Measurements from ENCODE around the gene KIAA2012.

Gene KIAA2012

DNA sequence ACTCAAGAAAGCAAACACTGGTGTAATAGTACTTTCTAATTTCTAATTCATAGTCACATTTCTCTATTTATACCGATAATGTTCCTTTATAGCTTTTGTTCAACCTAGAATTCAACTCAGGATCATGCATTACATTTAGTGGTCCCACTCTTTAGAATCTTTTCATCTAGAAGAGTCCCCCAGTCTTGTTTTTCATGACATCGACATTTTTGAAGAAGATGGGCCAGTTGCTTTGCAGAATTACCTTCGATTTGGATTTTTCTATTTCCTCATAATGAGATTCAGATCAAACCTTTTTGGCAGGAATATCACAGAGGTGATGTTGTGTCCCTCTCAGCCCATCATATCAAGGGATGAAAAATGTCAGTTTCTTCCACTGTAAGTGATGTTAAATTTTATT is 35.3 kb downstream of the KIAA2012 start:
- Histone ChIP-seq H3K4me3 (ENCODE audit: low read length) (no peak overlapping the region), H3K9me3 (ENCODE audit: control insufficient read depth, low read length) (no peaks in the 10 kb centered on the region), H3K4me1 (ENCODE audit: control insufficient read depth, insufficient read depth, low read length) (peaks cover 21% of the 10 kb centered on the region), H3K9ac (ENCODE audit: low read length) (no peak overlapping the region), H3K27me3 (replicated peaks; ENCODE audit: control insufficient read depth, insufficient read depth, low read length) (peaks cover 7% of the 10 kb centered on the region), H3K36me3 (ENCODE audit: control insufficient read depth, insufficient read depth, low read length, severe bottlenecking) (no peaks in the 10 kb centered on the region)
- no peak for DNase-seq (ENCODE audit: low read depth)

DNA sequence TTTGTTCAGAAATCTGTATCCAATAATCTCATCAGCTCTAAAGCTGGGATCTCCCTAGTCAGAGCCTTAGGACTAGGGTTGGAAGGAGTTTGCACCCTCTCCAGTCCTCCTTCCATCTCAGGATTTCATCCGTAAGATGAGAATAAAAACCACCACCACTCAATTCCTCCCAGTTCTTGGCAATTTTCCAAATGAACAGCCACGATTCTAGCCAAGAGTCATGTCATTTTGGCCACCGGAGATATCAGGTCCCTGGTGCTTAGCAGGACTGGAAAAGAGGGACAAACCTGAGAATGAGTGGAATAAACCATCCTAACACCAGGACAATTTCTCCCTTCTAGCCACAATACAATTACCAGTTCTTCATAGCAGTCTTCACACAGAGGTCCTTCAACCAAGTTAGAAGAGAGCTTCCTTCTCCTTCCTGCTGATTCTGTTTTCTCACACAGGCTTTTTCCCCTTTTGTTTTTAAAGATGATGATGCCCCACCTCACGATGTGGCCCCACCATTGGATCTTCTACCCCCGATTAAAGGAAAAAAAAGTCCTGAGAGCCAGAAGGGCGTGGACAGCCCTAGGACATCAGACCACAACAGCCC is 36.2 kb downstream of the KIAA2012 start:
- H3K9ac ChIP-seq (ENCODE audit: low read length) = no peak overlapping the region
- DNase-seq (ENCODE audit: low read depth) = no peak

DNA sequence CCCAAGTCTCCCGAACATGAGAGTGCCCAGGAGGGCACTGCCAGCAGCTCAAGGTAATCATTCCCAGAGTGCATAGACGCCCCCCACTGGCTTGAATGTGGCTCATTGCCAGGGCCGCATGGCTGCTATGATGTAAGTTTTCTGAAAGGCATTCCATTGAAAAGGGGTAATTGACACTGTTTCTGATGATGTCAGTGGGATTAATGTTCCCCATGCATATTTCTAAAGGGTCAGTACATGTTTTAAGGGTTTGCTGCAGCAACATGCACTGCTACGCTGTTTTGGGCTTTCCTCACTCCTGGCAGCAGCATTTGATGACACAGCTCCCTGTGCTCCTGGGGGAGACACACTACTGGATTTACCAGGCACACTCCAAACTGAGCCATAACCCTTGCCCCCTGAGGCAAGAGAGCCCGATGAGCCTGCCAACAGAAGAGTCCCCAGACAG is 36.7 kb downstream of the KIAA2012 start:
- Histone ChIP-seq H3K36me3 (ENCODE audit: control insufficient read depth, insufficient read depth, low read length, severe bottlenecking) (no peaks in the 10 kb centered on the region), H3K4me1 (ENCODE audit: control insufficient read depth, insufficient read depth, low read length) (peaks cover 35% of the 10 kb centered on the region), H3K9me3 (ENCODE audit: control insufficient read depth, low read length) (no peaks in the 10 kb centered on the region), H3K9ac (ENCODE audit: low read length) (no peak overlapping the region), H3K4me3 (ENCODE audit: low read length) (peak overlapping the region; percentile 20), H3K27me3 (replicated peaks; ENCODE audit: control insufficient read depth, insufficient read depth, low read length) (peaks cover 7% of the 10 kb centered on the region)
- DNase-seq (ENCODE audit: low read depth) = peak; percentile 33

More for the DNA sequence above, 36.2 kb downstream of the KIAA2012 start:
- H3K36me3 ChIP-seq (ENCODE audit: control insufficient read depth, insufficient read depth, low read length, severe bottlenecking) = no peaks in the 10 kb centered on the region
- no peaks in the 10 kb centered on the region for H3K9me3 ChIP-seq (ENCODE audit: control insufficient read depth, low read length)
- H3K27me3 ChIP-seq (replicated peaks; ENCODE audit: control insufficient read depth, insufficient read depth, low read length) = peaks cover 7% of the 10 kb centered on the region
- H3K4me3 ChIP-seq (ENCODE audit: low read length) = peak overlapping the region; percentile 20
- peaks cover 30% of the 10 kb centered on the region for H3K4me1 ChIP-seq (ENCODE audit: control insufficient read depth, insufficient read depth, low read length)

DNA sequence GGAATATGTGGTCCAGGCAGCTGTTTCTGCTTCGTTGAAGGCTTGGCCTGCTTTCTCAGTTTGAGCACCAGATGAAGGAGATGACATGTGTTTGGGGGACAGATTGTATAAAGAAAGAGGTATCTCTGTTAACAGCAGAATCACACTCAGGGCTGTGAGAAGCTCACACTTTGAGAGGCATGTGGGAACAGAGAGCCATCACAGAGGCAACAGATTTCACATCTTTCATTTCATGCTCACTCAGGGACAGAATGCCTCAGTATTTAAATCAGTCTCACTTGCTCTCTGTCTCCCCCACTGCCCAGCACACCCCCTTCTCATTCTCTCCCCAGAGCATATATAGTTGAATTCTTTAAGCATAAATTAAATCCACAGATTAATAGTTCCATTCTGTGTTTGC is 37.4 kb downstream of the KIAA2012 start:
- peaks cover 42% of the 10 kb centered on the region for H3K4me1 ChIP-seq (ENCODE audit: control insufficient read depth, insufficient read depth, low read length)
- H3K9ac ChIP-seq (ENCODE audit: low read length) = no peak overlapping the region
- no peaks in the 10 kb centered on the region for H3K36me3 ChIP-seq (ENCODE audit: control insufficient read depth, insufficient read depth, low read length, severe bottlenecking)
- peaks cover 4% of the 10 kb centered on the region for H3K27me3 ChIP-seq (replicated peaks; ENCODE audit: control insufficient read depth, insufficient read depth, low read length)
- no peak overlapping the region for H3K4me3 ChIP-seq (ENCODE audit: low read length)
- DNase-seq (ENCODE audit: low read depth) = no peak
- H3K9me3 ChIP-seq (ENCODE audit: control insufficient read depth, low read length) = no peaks in the 10 kb centered on the region

DNA sequence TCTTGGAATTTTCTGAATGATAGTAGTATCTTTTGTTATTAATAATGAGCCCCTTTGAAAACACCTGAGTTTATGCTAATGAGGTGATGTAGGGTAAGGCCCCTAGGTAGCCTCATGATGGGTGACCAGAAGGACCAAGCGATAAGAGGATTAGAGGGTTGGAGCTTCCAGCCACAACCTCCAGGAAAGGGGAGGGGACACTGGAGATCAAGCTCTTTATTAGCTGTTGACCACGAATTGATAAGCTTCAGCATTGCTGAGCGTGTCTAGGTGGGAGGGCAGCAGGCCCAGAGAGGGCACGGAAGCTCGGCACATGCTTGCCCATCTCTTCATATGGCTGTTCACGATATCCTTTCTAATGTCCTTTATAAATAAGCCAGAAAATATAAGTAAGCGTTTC is 39.0 kb downstream of the KIAA2012 start:
- Histone ChIP-seq H3K9me3 (ENCODE audit: control insufficient read depth, low read length) (peaks cover 4% of the 10 kb centered on the region), H3K4me1 (ENCODE audit: control insufficient read depth, insufficient read depth, low read length) (peaks cover 53% of the 10 kb centered on the region), H3K36me3 (ENCODE audit: control insufficient read depth, insufficient read depth, low read length, severe bottlenecking) (no peaks in the 10 kb centered on the region), H3K4me3 (ENCODE audit: low read length) (no peak overlapping the region), H3K9ac (ENCODE audit: low read length) (no peak overlapping the region), H3K27me3 (replicated peaks; ENCODE audit: control insufficient read depth, insufficient read depth, low read length) (no peaks in the 10 kb centered on the region)
- no peak for DNase-seq (ENCODE audit: low read depth)

DNA sequence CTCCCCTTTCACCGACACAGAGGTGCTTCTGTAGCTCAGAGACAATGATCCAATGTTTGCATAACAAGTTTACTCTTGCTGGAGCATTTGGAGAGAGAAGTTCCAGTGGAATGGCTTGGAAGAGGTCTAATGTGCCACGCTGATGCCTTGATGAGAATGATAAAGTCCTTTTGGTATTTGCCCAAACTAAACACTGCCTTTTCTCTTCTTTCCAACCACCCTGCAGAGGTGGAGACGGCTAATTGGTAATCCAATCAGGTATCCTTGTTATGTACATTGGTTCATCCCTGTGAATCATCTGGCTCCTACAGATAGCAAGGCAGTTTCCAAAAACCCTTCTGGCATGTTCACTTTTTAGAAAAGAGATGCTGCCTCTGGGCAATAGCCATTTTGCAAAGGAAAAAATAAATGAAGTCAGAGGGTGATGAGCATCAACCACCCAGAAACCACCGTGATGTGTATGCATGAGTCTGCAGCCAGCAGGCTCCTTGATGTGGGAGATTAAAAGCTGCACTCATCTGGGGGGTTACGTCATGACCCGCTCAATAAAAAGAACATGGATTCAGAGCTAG is 40.6 kb downstream of the KIAA2012 start:
- Histone ChIP-seq H3K4me3 (ENCODE audit: low read length) (no peak overlapping the region), H3K27me3 (replicated peaks; ENCODE audit: control insufficient read depth, insufficient read depth, low read length) (no peaks in the 10 kb centered on the region), H3K36me3 (ENCODE audit: control insufficient read depth, insufficient read depth, low read length, severe bottlenecking) (no peaks in the 10 kb centered on the region), H3K9me3 (ENCODE audit: control insufficient read depth, low read length) (peaks cover 5% of the 10 kb centered on the region), H3K4me1 (ENCODE audit: control insufficient read depth, insufficient read depth, low read length) (peaks cover 53% of the 10 kb centered on the region), H3K9ac (ENCODE audit: low read length) (no peak overlapping the region)
- DNase-seq (ENCODE audit: low read depth) = peak; percentile 60

DNA sequence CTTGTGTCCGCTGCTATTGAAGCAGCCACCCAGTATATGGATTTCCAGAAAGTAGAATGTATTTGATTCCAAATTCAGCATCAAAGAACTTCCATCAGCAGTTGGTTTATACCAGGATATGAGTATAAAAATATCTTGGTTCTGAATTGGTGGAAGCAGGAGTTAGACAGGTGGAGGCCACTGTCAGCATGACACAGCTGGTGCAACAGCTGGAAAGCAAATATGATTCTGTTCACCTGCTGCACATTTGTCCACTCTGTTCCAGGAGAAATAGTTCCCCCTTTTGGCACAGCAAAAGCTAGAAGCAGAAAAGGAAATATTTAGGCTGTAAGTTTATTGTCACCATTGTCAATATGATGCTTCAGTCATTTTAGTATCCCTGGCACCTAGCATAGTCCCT is 41.2 kb downstream of the KIAA2012 start:
- Histone ChIP-seq H3K4me1 (ENCODE audit: control insufficient read depth, insufficient read depth, low read length) (peaks cover 50% of the 10 kb centered on the region), H3K9ac (ENCODE audit: low read length) (no peak overlapping the region), H3K36me3 (ENCODE audit: control insufficient read depth, insufficient read depth, low read length, severe bottlenecking) (no peaks in the 10 kb centered on the region), H3K27me3 (replicated peaks; ENCODE audit: control insufficient read depth, insufficient read depth, low read length) (no peaks in the 10 kb centered on the region), H3K4me3 (ENCODE audit: low read length) (no peak overlapping the region), H3K9me3 (ENCODE audit: control insufficient read depth, low read length) (peaks cover 5% of the 10 kb centered on the region)
- no peak for DNase-seq (ENCODE audit: low read depth)

DNA sequence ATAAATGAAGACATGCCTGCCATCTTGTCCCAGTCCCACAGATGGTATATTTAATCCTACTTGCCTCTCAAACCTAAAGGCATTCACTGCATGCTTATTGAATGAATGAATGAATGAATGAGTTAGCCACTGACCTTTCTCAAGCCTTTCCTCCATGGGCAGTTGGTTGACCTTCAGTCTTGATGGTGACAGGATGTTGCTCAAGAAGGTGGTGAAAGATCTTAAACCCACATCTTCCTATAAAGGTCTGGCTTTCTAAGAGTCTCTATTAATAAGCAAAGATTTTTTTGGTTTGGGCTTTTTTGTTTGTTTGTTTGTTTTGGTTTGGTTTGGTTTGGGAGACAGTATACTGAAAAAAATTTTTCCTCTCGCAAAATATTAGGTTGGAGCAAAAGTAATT is 41.7 kb downstream of the KIAA2012 start:
- DNase-seq (ENCODE audit: low read depth) = no peak
- peak overlapping the region; percentile 54 for H3K4me3 ChIP-seq (ENCODE audit: low read length)
- H3K9me3 ChIP-seq (ENCODE audit: control insufficient read depth, low read length) = peaks cover 5% of the 10 kb centered on the region
- no peaks in the 10 kb centered on the region for H3K36me3 ChIP-seq (ENCODE audit: control insufficient read depth, insufficient read depth, low read length, severe bottlenecking)
- H3K27me3 ChIP-seq (replicated peaks; ENCODE audit: control insufficient read depth, insufficient read depth, low read length) = no peaks in the 10 kb centered on the region
- peaks cover 45% of the 10 kb centered on the region for H3K4me1 ChIP-seq (ENCODE audit: control insufficient read depth, insufficient read depth, low read length)
- no peak overlapping the region for H3K9ac ChIP-seq (ENCODE audit: low read length)

DNA sequence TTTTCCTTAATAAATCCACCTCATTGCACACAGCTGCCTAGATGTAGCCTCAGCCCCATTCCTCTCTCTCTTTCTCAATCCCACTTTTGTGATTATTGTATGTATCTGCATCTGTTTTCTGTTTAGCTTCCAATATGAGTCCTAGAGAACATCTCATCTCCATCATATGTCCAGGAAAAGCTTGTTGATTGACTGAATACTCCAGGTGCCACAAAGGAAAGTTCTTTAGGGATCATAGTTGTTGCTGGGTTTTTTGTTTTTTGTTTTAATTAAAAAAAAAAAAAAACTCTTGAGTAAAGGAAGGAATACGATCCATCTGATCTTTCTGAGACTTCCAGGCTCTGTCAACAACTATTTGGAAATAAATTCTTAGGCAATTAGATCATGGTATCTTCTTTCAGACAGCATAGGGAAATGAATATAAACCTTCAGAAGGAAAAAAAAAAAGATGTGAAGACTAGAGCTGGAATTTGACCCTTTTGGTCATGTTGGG is 42.5 kb downstream of the KIAA2012 start:
- DNase-seq (ENCODE audit: low read depth) = peak; percentile 88
- Histone ChIP-seq H3K4me3 (ENCODE audit: low read length) (peak overlapping the region; percentile 54), H3K4me1 (ENCODE audit: control insufficient read depth, insufficient read depth, low read length) (peaks cover 37% of the 10 kb centered on the region), H3K9me3 (ENCODE audit: control insufficient read depth, low read length) (peaks cover 5% of the 10 kb centered on the region), H3K9ac (ENCODE audit: low read length) (no peak overlapping the region), H3K27me3 (replicated peaks; ENCODE audit: control insufficient read depth, insufficient read depth, low read length) (no peaks in the 10 kb centered on the region), H3K36me3 (ENCODE audit: control insufficient read depth, insufficient read depth, low read length, severe bottlenecking) (no peaks in the 10 kb centered on the region)

DNA sequence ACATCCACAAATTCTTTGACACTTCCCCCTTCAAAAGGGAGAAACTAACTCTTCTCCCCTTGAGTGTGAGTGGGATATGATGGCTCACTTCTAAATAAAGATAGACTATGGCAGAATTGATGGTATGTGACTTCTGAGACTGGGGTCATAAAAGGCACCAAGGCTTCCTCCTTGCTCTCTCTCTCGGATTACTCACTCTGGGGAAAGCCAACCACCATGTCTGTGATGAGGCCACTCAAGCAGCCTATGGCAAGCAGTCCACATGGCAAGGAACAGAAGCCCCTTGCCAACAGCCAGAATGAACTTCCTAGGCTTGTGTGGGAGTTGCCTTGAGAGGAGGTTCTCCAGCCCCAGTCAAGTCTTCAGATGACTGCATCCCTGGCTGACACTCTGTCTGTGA is 43.6 kb downstream of the KIAA2012 start:
- Histone ChIP-seq H3K4me1 (ENCODE audit: control insufficient read depth, insufficient read depth, low read length) (peaks cover 32% of the 10 kb centered on the region), H3K9ac (ENCODE audit: low read length) (no peak overlapping the region), H3K4me3 (ENCODE audit: low read length) (no peak overlapping the region), H3K36me3 (ENCODE audit: control insufficient read depth, insufficient read depth, low read length, severe bottlenecking) (no peaks in the 10 kb centered on the region), H3K27me3 (replicated peaks; ENCODE audit: control insufficient read depth, insufficient read depth, low read length) (no peaks in the 10 kb centered on the region), H3K9me3 (ENCODE audit: control insufficient read depth, low read length) (peaks cover 5% of the 10 kb centered on the region)
- no peak for DNase-seq (ENCODE audit: low read depth)

DNA sequence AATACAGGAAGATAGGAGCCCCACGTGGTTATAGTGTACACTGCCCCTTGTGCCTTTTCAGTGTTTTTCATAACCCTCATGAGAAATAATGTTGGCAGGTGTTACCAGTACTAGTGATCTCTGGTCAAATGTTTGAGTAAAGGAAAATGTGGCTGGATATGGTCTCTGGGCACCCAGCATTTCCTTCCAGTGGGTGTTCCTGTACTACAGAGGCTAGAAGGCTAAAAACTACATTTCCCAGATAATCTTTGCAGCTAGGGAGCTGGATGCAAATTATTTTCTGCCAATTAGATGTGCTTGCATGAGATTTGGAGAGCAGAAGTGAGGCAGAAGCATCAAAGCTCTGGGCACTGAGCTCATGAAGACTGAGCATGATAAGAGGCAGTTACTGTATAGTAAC is 45.1 kb downstream of the KIAA2012 start:
- Histone ChIP-seq H3K4me3 (ENCODE audit: low read length) (no peak overlapping the region), H3K36me3 (ENCODE audit: control insufficient read depth, insufficient read depth, low read length, severe bottlenecking) (no peaks in the 10 kb centered on the region), H3K9me3 (ENCODE audit: control insufficient read depth, low read length) (peaks cover 5% of the 10 kb centered on the region), H3K27me3 (replicated peaks; ENCODE audit: control insufficient read depth, insufficient read depth, low read length) (peaks cover 4% of the 10 kb centered on the region), H3K4me1 (ENCODE audit: control insufficient read depth, insufficient read depth, low read length) (peaks cover 32% of the 10 kb centered on the region), H3K9ac (ENCODE audit: low read length) (no peak overlapping the region)
- no peak for DNase-seq (ENCODE audit: low read depth)

All from adipocyte (in vitro differentiated cells).